Liver (tissue), 9 donors: ENCODE results near the gene MSH4. TPM values are rescaled to one million over a fixed set of nuclear protein-coding genes. Genes with fewer than 3 reads are reported as not detected.

ENCODE experiments used
- DNase-seq: peaks from one replicate; pipeline ENCODE4 v3.0.0-alpha.2; 2017; ENCODE audit warnings: low spot score
- H3K27ac ChIP-seq, 2 donors: one replicate each; pipeline ENCODE4 v1.7.0; 2013; ENCODE audit warnings: inconsistent platforms in 2 of 2, low read length in 2 of 2, control low read depth in 1 of 2, low read depth in 1 of 2, mild to moderate bottlenecking in 1 of 2
- H3K27me3 ChIP-seq, 4 donors: one replicate each; pipeline versions ENCODE4 v1.6.1 to v1.7.0; 2013; ENCODE audit warnings: low read length in 3 of 4, inconsistent platforms in 1 of 4, mild to moderate bottlenecking in 1 of 4, moderate library complexity in 1 of 4; ENCODE audit not compliant: control insufficient read depth in 4 of 4, insufficient read depth in 4 of 4
- H3K36me3 ChIP-seq, 4 donors: one replicate each; pipeline versions ENCODE4 v1.6.1 to v1.7.0; 2013; ENCODE audit warnings: low read length in 3 of 4, mild to moderate bottlenecking in 3 of 4, low read depth in 1 of 4, moderate library complexity in 1 of 4; ENCODE audit not compliant: control insufficient read depth in 4 of 4, insufficient read depth in 3 of 4
- H3K4me1 ChIP-seq, 4 donors: one replicate each; pipeline versions ENCODE4 v1.6.1 to v1.7.0; 2013; ENCODE audit warnings: low read length in 3 of 4, mild to moderate bottlenecking in 3 of 4, moderate library complexity in 1 of 4; ENCODE audit not compliant: control insufficient read depth in 4 of 4, insufficient read depth in 4 of 4
- H3K4me3 ChIP-seq, 3 donors: one replicate each; pipeline versions ENCODE4 v1.6.1 to v1.7.0; 2013; ENCODE audit warnings: low read length in 3 of 3, control low read depth in 1 of 3, low read depth in 1 of 3, mild to moderate bottlenecking in 1 of 3
- H3K9ac ChIP-seq, 2 donors: one replicate each; pipeline ENCODE4 v1.7.0; 2013; ENCODE audit warnings: low read length in 2 of 2, mild to moderate bottlenecking in 2 of 2, moderate library complexity in 2 of 2, control low read depth in 1 of 2, low read depth in 1 of 2
- H3K9me3 ChIP-seq, 4 donors: one replicate each; pipeline versions ENCODE4 v1.6.1 to v1.7.0; 2013; ENCODE audit warnings: low read length in 3 of 4; ENCODE audit not compliant: control insufficient read depth in 4 of 4
- ATF3 ChIP-seq: IDR thresholded peaks from 2 replicates; pipeline ENCODE4 v1.6.1; 2016; ENCODE audit warnings: antibody characterized with exemption
- FOXA1 ChIP-seq: IDR thresholded peaks from 2 replicates; pipeline ENCODE4 v1.6.1; 2016; ENCODE audit warnings: antibody characterized with exemption
- FOXA2 ChIP-seq: IDR thresholded peaks from 2 replicates; pipeline ENCODE4 v1.6.1; 2016; ENCODE audit warnings: antibody characterized with exemption
- HNF4A ChIP-seq, 2 donors: conservative IDR thresholded peaks; 2 replicates each; pipeline ENCODE4 v1.6.1; 2016; ENCODE audit warnings: antibody characterized with exemption in 2 of 2, mild to moderate bottlenecking in 2 of 2
- HNF4G ChIP-seq: IDR thresholded peaks from 2 replicates; pipeline ENCODE4 v1.6.1; 2016; ENCODE audit warnings: antibody characterized with exemption
- JUND ChIP-seq, 2 donors: IDR thresholded peaks; 2 replicates each; pipeline ENCODE4 v1.6.1; 2016; ENCODE audit warnings: antibody characterized with exemption in 2 of 2
- RAD21 ChIP-seq, 2 donors: IDR thresholded peaks; 2 replicates each; pipeline ENCODE4 v1.6.1; 2016; ENCODE audit warnings: antibody characterized with exemption in 2 of 2, mild to moderate bottlenecking in 2 of 2
- REST ChIP-seq: IDR thresholded peaks from 2 replicates; pipeline ENCODE4 v1.6.1; 2016; ENCODE audit warnings: antibody characterized with exemption, mild to moderate bottlenecking
- SP1 ChIP-seq: IDR thresholded peaks from 2 replicates; pipeline ENCODE4 v1.6.1; 2018; ENCODE audit warnings: antibody characterized with exemption, mild to moderate bottlenecking
- YY1 ChIP-seq: IDR thresholded peaks from 2 replicates; pipeline ENCODE4 v1.6.1; 2016; ENCODE audit warnings: antibody characterized with exemption, mild to moderate bottlenecking
- ZBTB33 ChIP-seq: IDR thresholded peaks from 2 replicates; pipeline ENCODE4 v1.6.1; 2016; ENCODE audit warnings: antibody characterized with exemption
- WGBS: extraction: QIAGEN DNeasy Blood & Tissue Kit; methylation state at CpG from one replicate; pipeline ENCODE4 v1.1.7; 2013; 5-methylcytosine and 5-hydroxymethylcytosine counted together
- polyA plus RNA-seq, 2 donors: library from polyadenylated mRNA; stranded (reverse) in 1 of 2; unstranded in 1 of 2; fragments of 200-250 nt in 1 of 2; fragments of >200 nt in 1 of 2; fragmentation: Nextera tagmentation in 1 of 2; extraction: Ambion mirVana in 1 of 2; gene quantifications; one replicate each; pipeline versions ENCODE4 v1.2.1 to v1.2.3, GENCODE V29; 2013 to 2015
- total RNA-seq, 2 donors: library from RNA; depleted of rRNA; stranded (reverse); fragments of >200 nt; gene quantifications; one replicate each; pipeline ENCODE4 v1.2.3, GENCODE V29; 2014
- donor health status: healthy.
- donor health status: healthy.
- donor health status: healthy.
- donor health status: healthy.
- donor health status: healthy.

MSH4 gene
- total and polyA plus RNA-seq, 4 donors = 0.08 to 0.14 TPM; not detected in 2

GRCh38 chr1:75764057-75764655 lies 32.5 kb upstream of the MSH4 start:
- no peak for DNase-seq
- Histone ChIP-seq H3K27ac (no peak overlapping the region), H3K27me3 (no peaks in the 10 kb centered on the region), H3K36me3 (peaks cover 0 to 6% (median 3%) of the 10 kb centered on the region in 4 donors), H3K9me3 (no peaks in the 10 kb centered on the region), H3K9ac (no peak overlapping the region), H3K4me3 (no peak overlapping the region), H3K4me1 (no peaks in the 10 kb centered on the region)
- TF ChIP-seq YY1 = no peak
- no peak for TF ChIP-seq FOXA1
- 79% methylated on average over 1 of the region's 1 CpG for WGBS

GRCh38 chr1:75765697-75766355 lies 30.9 kb upstream of the MSH4 start:
- 97% methylated on average over 1 of the region's 1 CpG for WGBS
- H3K4me1 ChIP-seq = no peaks in the 10 kb centered on the region
- TF ChIP-seq RAD21 (IDR thresholded peaks at IDR 0.05) = no peak

GRCh38 chr1:75768016-75768415 lies 28.7 kb upstream of the MSH4 start:
- Histone ChIP-seq H3K9me3 (no peaks in the 10 kb centered on the region), H3K27me3 (no peaks in the 10 kb centered on the region), H3K36me3 (peaks cover 0 to 5% (median 0%) of the 10 kb centered on the region in 4 donors), H3K9ac (no peak overlapping the region), H3K27ac (no peak overlapping the region), H3K4me1 (no peaks in the 10 kb centered on the region), H3K4me3 (no peak overlapping the region)
- WGBS = 91% methylated on average over 1 of the region's 1 CpG
- no peak for TF ChIP-seq JUND (IDR thresholded peaks at IDR 0.05)
- TF ChIP-seq SP1 = no peak
- TF ChIP-seq HNF4G = no peak
- no peak for TF ChIP-seq ZBTB33
- TF ChIP-seq REST = no peak
- TF ChIP-seq ATF3 = no peak
- no peak for TF ChIP-seq HNF4A (conservative IDR thresholded peaks at IDR 0.05)
- no peak for TF ChIP-seq FOXA2
- no peak for DNase-seq

More at GRCh38 chr1:75765697-75766355, 30.9 kb upstream of the MSH4 start:
- no peak overlapping the region for H3K27ac ChIP-seq
- no peak for DNase-seq
- H3K27me3 ChIP-seq = no peaks in the 10 kb centered on the region
- peaks cover 0 to 6% (median 3%) of the 10 kb centered on the region in 4 donors for H3K36me3 ChIP-seq
- H3K9ac ChIP-seq = no peak overlapping the region
- no peak overlapping the region for H3K4me3 ChIP-seq
- no peaks in the 10 kb centered on the region for H3K9me3 ChIP-seq
